ENCODE results near the gene ERCC6. TPM values are rescaled to one million over a fixed set of nuclear protein-coding genes. Genes with fewer than 3 reads are reported as not detected.

Gene ERCC6
- total RNA-seq, 1 donor from 2014 or later = 46.2 TPM

DNA sequence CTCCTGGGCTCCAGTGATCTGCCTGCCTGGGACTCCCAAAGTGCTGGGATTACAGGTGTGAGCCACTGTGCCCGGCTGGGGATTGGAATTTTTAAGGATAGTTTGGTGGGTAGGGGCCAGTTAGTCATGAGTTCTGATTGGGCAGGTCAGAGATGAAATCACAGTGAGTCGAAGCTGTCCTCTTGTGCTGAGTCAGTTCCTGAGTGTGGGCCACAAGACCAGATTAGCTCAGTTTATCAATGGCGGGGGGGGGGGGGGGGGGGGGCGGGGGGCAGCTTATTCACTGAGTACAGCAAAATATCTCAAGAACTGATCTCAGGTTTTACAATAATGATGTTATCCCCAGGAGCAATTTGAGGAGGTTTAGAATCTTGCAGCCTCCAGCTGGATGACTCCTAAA, 11.6 kb upstream of the ERCC6 start:
- Mint-ChIP-seq H3K9me3 (no peaks in the 10 kb centered on the region), H3K27ac (no peak overlapping the region), H3K4me3 (no peak overlapping the region), H3K27me3 (peaks cover 22% of the 10 kb centered on the region), H3K36me3 (ENCODE audit: low read depth) (peaks cover 2% of the 10 kb centered on the region), H3K4me1 (no peaks in the 10 kb centered on the region)
- DNase-seq (no peak), ATAC-seq (ENCODE audit: low read depth) (no peak)
- ChIA-PET CTCF (no interaction called here), POLR2A (no interaction called here)
- TF ChIP-seq, protein P1, sequence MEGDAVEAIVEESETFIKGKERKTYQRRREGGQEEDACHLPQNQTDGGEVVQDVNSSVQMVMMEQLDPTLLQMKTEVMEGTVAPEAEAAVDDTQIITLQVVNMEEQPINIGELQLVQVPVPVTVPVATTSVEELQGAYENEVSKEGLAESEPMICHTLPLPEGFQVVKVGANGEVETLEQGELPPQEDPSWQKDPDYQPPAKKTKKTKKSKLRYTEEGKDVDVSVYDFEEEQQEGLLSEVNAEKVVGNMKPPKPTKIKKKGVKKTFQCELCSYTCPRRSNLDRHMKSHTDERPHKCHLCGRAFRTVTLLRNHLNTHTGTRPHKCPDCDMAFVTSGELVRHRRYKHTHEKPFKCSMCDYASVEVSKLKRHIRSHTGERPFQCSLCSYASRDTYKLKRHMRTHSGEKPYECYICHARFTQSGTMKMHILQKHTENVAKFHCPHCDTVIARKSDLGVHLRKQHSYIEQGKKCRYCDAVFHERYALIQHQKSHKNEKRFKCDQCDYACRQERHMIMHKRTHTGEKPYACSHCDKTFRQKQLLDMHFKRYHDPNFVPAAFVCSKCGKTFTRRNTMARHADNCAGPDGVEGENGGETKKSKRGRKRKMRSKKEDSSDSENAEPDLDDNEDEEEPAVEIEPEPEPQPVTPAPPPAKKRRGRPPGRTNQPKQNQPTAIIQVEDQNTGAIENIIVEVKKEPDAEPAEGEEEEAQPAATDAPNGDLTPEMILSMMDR (IDR thresholded peaks at IDR 0.05) = no peak
- intact Hi-C loops (cut with micrococcal nuclease) = no loop called here

DNA sequence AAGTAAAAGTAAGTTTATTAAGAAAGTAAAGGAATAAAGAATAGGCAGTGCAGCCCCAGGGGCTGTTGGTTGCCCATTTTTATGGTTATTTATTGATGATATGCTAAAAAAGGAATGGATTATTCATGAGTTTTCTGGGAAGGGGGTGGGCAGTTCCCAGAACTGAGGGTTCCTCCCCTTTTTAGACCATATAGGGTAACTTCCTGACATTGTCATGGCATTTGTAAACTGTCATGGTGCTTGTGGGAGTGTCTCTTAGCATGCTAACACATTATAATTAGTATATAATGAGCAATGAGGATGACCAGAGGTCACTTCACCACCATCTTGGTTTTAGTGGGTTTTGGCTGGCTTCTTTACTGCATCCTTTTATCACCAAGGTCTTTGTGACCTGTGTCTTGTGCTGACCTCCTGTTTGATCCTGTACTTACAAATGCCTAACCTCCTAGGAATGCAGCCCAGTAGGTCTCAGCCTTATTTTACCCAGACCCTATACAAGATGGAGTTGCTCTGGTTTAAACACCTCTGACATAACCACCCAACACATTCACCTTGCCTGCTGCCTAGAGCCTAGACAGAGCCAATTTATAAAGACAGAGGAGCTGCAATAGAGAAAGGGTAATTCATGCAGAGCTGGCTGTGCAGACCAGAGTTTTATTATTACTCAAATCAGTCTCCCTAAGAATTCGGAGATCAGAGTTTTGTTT, 10.9 kb upstream of the ERCC6 start:
- H3K27ac Mint-ChIP-seq = no peak overlapping the region

DNA sequence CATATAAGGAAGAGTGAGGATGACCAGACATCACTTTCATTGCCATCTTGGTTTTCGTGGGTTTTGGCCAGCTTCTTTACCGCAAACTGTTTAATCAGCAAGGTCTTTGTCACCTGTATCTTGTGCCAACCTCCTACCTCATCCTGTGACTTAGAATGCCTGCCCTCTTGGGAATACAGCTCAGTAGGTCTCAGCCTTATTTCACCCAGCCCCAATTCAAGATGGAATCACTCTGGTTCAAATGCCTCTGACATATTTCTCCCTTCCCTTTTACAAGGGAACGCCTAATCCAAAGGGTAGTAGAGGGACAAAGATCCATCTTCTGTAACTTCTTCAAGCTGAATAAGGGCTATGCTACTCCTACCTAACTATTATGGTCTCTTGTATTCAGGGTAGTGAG, 4.7 kb upstream of the ERCC6 start:
- H3K27me3 Mint-ChIP-seq = peaks cover 24% of the 10 kb centered on the region
- TF ChIP-seq, protein P1 (IDR thresholded peaks at IDR 0.05) = no peak

More for the DNA sequence above, 10.9 kb upstream of the ERCC6 start:
- Mint-ChIP-seq H3K4me1 (no peaks in the 10 kb centered on the region), H3K36me3 (ENCODE audit: low read depth) (peaks cover 2% of the 10 kb centered on the region), H3K9me3 (peaks cover 2% of the 10 kb centered on the region), H3K4me3 (no peak overlapping the region), H3K27me3 (peaks cover 22% of the 10 kb centered on the region)
- ChIA-PET POLR2A (no interaction called here), CTCF (no interaction called here)
- DNase-seq = no peak
- TF ChIP-seq, protein P1 (IDR thresholded peaks at IDR 0.05) = no peak
- ATAC-seq (ENCODE audit: low read depth) = no peak
- intact Hi-C loops (cut with micrococcal nuclease) = no loop called here

GRCh38 chr10:49542353-49542752, 3.4 kb upstream of the ERCC6 start:
- Mint-ChIP-seq H3K27me3 (peaks cover 22% of the 10 kb centered on the region), H3K9me3 (peaks cover 2% of the 10 kb centered on the region), H3K4me1 (peaks cover 22% of the 10 kb centered on the region), H3K36me3 (ENCODE audit: low read depth) (peaks cover 3% of the 10 kb centered on the region), H3K27ac (no peak overlapping the region), H3K4me3 (no peak overlapping the region)
- POLR2A ChIA-PET = no interaction called here
- no peak for ATAC-seq (ENCODE audit: low read depth)
- TF ChIP-seq, protein P1 (IDR thresholded peaks at IDR 0.05) = no peak
- CTCF ChIA-PET = no interaction called here
- intact Hi-C loops (cut with micrococcal nuclease) = no loop called here
- DNase-seq = no peak

More for the DNA sequence above, 4.7 kb upstream of the ERCC6 start:
- peaks cover 3% of the 10 kb centered on the region for H3K36me3 Mint-ChIP-seq (ENCODE audit: low read depth)
- no peak for DNase-seq
- ChIA-PET POLR2A (no interaction called here), CTCF (no interaction called here)
- H3K4me3 Mint-ChIP-seq = no peak overlapping the region
- no peak for ATAC-seq (ENCODE audit: low read depth)
- H3K9me3 Mint-ChIP-seq = peaks cover 2% of the 10 kb centered on the region
- intact Hi-C loops (cut with micrococcal nuclease) = no loop called here
- no peak overlapping the region for H3K27ac Mint-ChIP-seq
- H3K4me1 Mint-ChIP-seq = peaks cover 14% of the 10 kb centered on the region

DNA sequence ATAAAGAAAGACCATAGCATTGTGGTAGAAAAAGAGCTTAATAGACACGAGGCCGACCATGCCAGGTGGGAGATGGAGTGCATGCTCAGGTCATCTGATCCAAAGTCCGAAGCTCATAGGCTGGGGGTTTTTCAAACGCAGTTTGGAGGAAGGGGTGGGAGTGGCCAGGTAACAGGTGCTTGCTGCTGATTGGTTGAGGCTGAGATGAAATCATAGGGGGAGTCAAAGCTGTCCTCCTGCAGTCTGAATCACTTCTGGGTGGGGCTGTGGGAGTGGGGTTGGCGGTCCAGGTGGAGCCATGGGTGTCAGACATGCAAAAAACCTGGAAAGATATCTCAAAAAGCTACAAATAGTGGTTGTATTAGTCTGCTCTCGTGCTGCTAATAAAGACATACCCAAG, 2.8 kb upstream of the ERCC6 start:
- TF ChIP-seq, protein P1 (IDR thresholded peaks at IDR 0.05) = no peak
- intact Hi-C loops (cut with micrococcal nuclease) = no loop called here
- ChIA-PET CTCF (no interaction called here), POLR2A (no interaction called here)
- H3K9me3 Mint-ChIP-seq = peaks cover 2% of the 10 kb centered on the region
- H3K27me3 Mint-ChIP-seq = peaks cover 22% of the 10 kb centered on the region
- ATAC-seq (ENCODE audit: low read depth) (no peak), DNase-seq (no peak)
- peaks cover 23% of the 10 kb centered on the region for H3K4me1 Mint-ChIP-seq
- H3K27ac Mint-ChIP-seq = no peak overlapping the region
- no peak overlapping the region for H3K4me3 Mint-ChIP-seq
- peaks cover 3% of the 10 kb centered on the region for H3K36me3 Mint-ChIP-seq (ENCODE audit: low read depth)
